ENCODE measurements around the gene VGLL2.

The VGLL2 gene

DNA sequence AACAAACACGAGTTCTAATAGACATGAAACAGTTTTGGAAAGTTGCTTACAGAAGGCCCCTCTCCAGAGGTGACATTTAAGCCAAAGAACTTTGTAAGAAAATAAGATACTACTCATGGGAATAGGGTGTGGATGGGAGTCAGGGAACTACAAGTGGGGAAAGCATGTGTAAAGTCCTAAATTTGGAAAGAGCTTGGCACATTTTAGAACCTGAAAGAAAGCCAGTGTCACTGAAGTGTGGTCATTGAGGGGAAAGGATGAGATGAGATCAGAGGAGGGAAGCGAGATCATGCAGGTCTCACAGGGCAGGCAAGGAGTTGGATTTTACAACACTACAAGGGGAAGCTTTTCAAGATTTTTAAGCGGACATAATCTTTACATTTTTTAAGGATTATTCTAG is 38.0 kb downstream of the VGLL2 start:
- TF ChIP-seq, protein P1, sequence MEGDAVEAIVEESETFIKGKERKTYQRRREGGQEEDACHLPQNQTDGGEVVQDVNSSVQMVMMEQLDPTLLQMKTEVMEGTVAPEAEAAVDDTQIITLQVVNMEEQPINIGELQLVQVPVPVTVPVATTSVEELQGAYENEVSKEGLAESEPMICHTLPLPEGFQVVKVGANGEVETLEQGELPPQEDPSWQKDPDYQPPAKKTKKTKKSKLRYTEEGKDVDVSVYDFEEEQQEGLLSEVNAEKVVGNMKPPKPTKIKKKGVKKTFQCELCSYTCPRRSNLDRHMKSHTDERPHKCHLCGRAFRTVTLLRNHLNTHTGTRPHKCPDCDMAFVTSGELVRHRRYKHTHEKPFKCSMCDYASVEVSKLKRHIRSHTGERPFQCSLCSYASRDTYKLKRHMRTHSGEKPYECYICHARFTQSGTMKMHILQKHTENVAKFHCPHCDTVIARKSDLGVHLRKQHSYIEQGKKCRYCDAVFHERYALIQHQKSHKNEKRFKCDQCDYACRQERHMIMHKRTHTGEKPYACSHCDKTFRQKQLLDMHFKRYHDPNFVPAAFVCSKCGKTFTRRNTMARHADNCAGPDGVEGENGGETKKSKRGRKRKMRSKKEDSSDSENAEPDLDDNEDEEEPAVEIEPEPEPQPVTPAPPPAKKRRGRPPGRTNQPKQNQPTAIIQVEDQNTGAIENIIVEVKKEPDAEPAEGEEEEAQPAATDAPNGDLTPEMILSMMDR (IDR thresholded peaks at IDR 0.05; ENCODE audit: low read depth, low read length): no peak
- no peak for DNase-seq (ENCODE audit: extremely low read depth, low read depth)

DNA sequence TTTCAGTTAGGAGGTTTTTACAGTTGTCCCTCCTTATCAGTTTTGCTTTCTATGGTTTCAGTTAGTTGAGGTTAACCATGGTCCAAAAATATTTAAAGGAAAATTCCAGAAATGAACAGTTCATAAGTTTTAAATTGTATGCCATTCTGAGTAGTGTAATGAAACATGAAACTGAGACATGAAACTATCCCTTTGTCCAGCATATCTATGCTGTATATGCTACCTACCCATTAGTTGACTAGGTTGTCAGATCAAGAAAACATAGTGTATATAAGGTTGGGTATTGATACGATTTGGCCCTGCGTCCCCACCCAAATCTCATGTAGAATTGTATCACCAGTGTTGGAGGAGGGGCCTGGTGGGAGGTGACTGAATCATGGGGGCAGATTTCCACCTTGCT is 39.1 kb downstream of the VGLL2 start:
- TF ChIP-seq, protein P1 (IDR thresholded peaks at IDR 0.05; ENCODE audit: low read depth, low read length): no peak
- no peak for DNase-seq (ENCODE audit: extremely low read depth, low read depth)

DNA sequence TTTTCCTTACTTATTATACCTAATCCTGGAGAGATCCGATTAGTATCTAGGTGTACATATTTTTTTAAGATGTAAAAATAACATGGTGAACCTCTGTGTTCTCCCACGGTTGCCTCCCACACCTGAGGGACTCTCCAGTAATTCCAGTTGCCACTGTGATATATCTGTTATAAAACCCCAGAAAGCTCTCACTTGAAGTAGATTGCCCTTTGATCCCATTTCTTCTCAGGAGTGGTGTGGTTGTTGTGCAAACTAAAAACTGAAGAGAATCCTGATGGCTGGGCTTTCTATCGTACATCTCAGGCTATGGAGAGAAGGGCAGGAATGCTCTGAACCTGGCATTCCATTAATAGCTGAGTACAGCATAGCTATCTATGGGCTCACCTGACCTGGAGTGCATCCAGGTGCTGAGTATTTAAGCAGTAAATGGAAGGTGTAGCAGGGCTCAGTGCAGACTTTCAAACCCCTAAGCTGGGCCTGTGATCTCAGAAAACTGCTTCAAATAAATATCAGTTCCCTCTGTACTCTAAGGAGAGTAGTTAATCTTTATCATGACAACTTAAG is 41.0 kb downstream of the VGLL2 start:
- DNase-seq (ENCODE audit: extremely low read depth, low read depth): no peak
- TF ChIP-seq, protein P1 (IDR thresholded peaks at IDR 0.05; ENCODE audit: low read depth, low read length): no peak

DNA sequence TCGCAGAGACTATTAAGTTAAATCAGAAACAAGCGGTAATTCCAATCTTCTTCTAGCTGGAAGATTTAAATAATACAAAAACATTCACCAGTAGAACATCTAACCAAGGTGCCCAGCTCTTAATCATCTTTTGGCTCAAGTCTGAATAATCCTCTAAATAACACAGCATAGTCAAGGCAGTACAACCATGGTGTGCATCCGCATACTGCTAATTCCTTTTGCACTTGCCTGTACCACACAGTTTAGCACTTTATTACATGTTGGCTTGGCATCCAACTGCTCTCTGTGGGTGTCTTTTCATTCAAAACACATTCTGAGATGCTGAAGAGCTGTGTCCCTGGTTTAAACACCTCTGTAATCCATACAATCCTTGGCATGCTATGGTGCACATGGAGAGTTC is 42.3 kb downstream of the VGLL2 start:
- no peak for DNase-seq (ENCODE audit: extremely low read depth, low read depth)
- TF ChIP-seq, protein P1 (IDR thresholded peaks at IDR 0.05; ENCODE audit: low read depth, low read length): no peak

DNA sequence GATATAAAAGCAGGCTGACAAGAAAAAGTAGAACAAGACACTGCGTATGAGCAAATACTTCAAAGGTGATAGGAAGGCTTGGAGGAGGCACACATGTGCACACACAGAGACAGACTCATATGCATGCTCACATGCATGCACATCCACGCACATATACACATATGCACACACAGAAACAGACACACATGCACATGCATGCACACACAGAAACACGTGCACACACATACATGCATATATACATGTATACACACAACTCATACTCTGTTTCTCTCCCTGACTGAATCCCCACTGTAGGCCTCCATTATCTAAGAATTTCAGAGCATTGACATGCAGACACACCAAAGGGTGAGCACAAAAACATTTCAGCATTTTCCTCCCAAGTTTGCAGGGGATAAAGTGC is 43.7 kb downstream of the VGLL2 start:
- TF ChIP-seq, protein P1 (IDR thresholded peaks at IDR 0.05; ENCODE audit: low read depth, low read length): no peak
- DNase-seq (ENCODE audit: extremely low read depth, low read depth): no peak

DNA sequence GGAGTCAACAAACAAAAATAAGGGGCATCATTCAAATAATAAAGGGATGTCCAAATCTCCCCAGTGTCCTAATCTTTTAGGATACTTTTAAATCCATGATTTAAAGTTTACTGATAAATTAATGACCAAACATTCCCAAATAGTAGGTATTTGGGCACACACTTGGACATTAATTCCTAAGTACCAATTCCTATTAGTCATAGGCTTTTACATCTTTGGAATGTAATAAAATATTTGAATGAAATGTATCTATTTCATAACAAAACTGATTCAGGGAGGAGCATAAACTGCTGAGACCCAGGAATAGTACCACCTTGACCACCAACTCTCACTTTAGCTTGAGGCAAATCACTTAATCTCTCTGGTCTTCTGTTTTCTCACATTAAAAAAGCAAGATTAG is 44.3 kb downstream of the VGLL2 start:
- DNase-seq (ENCODE audit: extremely low read depth, low read depth): no peak
- TF ChIP-seq, protein P1 (IDR thresholded peaks at IDR 0.05; ENCODE audit: low read depth, low read length): no peak

DNA sequence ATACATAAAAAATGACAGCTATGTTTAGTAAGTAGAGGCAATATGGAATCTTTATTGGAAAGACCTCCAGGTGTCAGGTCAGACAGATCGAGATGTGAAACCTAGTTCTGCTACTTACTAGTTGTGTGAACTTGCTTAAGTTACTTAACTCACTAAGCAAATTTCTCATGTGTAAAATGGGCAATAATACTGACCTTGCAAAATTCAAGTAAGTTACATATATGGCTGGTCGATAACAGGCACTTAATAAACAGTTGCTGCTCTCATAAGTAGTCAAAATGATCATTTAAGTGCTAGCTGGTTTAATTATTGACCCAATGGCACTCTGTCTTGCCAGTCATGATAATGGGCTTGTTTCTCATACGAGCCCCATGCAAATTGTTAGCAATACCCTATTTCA is 46.0 kb downstream of the VGLL2 start:
- DNase-seq (ENCODE audit: extremely low read depth, low read depth): no peak

More for the DNA sequence above, 46.0 kb downstream of the VGLL2 start:
- TF ChIP-seq, protein P1 (IDR thresholded peaks at IDR 0.05; ENCODE audit: low read depth, low read length): no peak

All from AG09319 (cell line).